Measurements from ENCODE around the gene HOXD3. TPM values are rescaled to one million over a fixed set of nuclear protein-coding genes. Genes with fewer than 3 reads are reported as not detected.

The HOXD3 gene
- total RNA-seq, 4 donors from 2014 or later: 1.8 to 2.7 (median 2.2) TPM

GRCh38 chr2:176186024-176186423, 28.9 kb downstream of the HOXD3 start:
- TF ChIP-seq POLR2AphosphoS5 (IDR thresholded peaks at IDR 0.05): no peak
- TF ChIP-seq POLR2A (IDR thresholded peaks at IDR 0.05): no peak
- no peak overlapping the region for H3K27ac ChIP-seq
- H3K4me3 ChIP-seq: no peak overlapping the region
- WGBS, 2 donors (ENCODE audit: low coverage in 1 of 2): 73% methylated on average over 2 of the region's 2 CpGs; no CpG with 5 or more reads in 1 of the 2 donors
- H3K36me3 ChIP-seq: no peaks in the 10 kb centered on the region
- ATAC-seq: no peak
- no peaks in the 10 kb centered on the region for H3K9me3 ChIP-seq
- peaks cover 98% of the 10 kb centered on the region for H3K27me3 ChIP-seq
- peaks cover 0 to 30% (median 13%) of the 10 kb centered on the region in 3 donors for H3K4me1 ChIP-seq

- 7 to 8% methylated on average over 5 to 13 of the region's 13 CpGs for WGBS, 2 donors (ENCODE audit: low coverage in 1 of 2)
- peaks cover 0 to 30% (median 13%) of the 10 kb centered on the region in 3 donors for H3K4me1 ChIP-seq
- H3K27me3 ChIP-seq: peaks cover 100% of the 10 kb centered on the region
- H3K36me3 ChIP-seq: no peaks in the 10 kb centered on the region
- TF ChIP-seq EP300 (IDR thresholded peaks at IDR 0.05) (no peak), CTCF (IDR thresholded peaks at IDR 0.05) (no peak), POLR2A (IDR thresholded peaks at IDR 0.05) (no peak), POLR2AphosphoS5 (IDR thresholded peaks at IDR 0.05) (no peak)
- peak overlapping the region; percentile 11 to 64 for H3K4me3 ChIP-seq
- peak overlapping the region in 2 of 4 donors; percentile 14 to 68 for H3K27ac ChIP-seq
- no peaks in the 10 kb centered on the region for H3K9me3 ChIP-seq
- no peak for ATAC-seq
Observed at GRCh38 chr2:176187200-176187898, 30.2 kb downstream of the HOXD3 start.

GRCh38 chr2:176187899-176188773, 31.0 kb downstream of the HOXD3 start, which contains the start of gene HOXD1:
Gene HOXD1, plus strand, starts transcription at chr2:176188668. Its CDS starts 134 bp downstream, at chr2:176188802.
- 1% methylated on average over 9 to 19 of the region's 68 CpGs for WGBS, 2 donors (ENCODE audit: low coverage in 1 of 2)
- no peaks in the 10 kb centered on the region for H3K36me3 ChIP-seq
- H3K27me3 ChIP-seq: peaks cover 100% of the 10 kb centered on the region
- H3K27ac ChIP-seq: peak within 1 kb of the TSS in 3 of 4 donors; percentile 14 to 68 (median 28)
- no peak for TF ChIP-seq EP300 (IDR thresholded peaks at IDR 0.05)
- no peak for TF ChIP-seq POLR2A (IDR thresholded peaks at IDR 0.05)
- no peak for TF ChIP-seq CTCF (IDR thresholded peaks at IDR 0.05)
- no peak for TF ChIP-seq POLR2AphosphoS5 (IDR thresholded peaks at IDR 0.05)
- H3K4me1 ChIP-seq: peaks cover 0 to 30% (median 13%) of the 10 kb centered on the region in 3 donors
- peak; percentile 56 for ATAC-seq
- H3K9me3 ChIP-seq: no peaks in the 10 kb centered on the region
- H3K4me3 ChIP-seq: peak within 1 kb of the TSS; percentile 11 to 64

- ATAC-seq: peak; percentile 34
- Histone ChIP-seq H3K4me1 (peaks cover 0 to 30% (median 13%) of the 10 kb centered on the region in 3 donors), H3K9me3 (no peaks in the 10 kb centered on the region), H3K4me3 (peak overlapping the region; percentile 11 to 64), H3K27ac (peak overlapping the region in 2 of 4 donors; percentile 14 to 68), H3K27me3 (peaks cover 99% of the 10 kb centered on the region), H3K36me3 (no peaks in the 10 kb centered on the region)
- WGBS, 2 donors (ENCODE audit: low coverage in 1 of 2): 12% methylated on average over 5 of the region's 98 CpGs; no CpG with 5 or more reads in 1 of the 2 donors
- peak in 1 of 2 donors; percentile 7 for TF ChIP-seq POLR2A (IDR thresholded peaks at IDR 0.05)
- TF ChIP-seq POLR2AphosphoS5 (IDR thresholded peaks at IDR 0.05): no peak
Observed at GRCh38 chr2:176188774-176189680, 31.9 kb downstream of the HOXD3 start.

- TF ChIP-seq EP300 (IDR thresholded peaks at IDR 0.05) (no peak), CTCF (IDR thresholded peaks at IDR 0.05) (no peak), POLR2A (IDR thresholded peaks at IDR 0.05) (no peak), POLR2AphosphoS5 (IDR thresholded peaks at IDR 0.05) (no peak)
- WGBS, 2 donors (ENCODE audit: low coverage in 1 of 2): 13 to 16% methylated on average over 10 to 25 of the region's 28 CpGs
- Histone ChIP-seq H3K36me3 (no peaks in the 10 kb centered on the region), H3K4me1 (peaks cover 0 to 30% (median 13%) of the 10 kb centered on the region in 3 donors), H3K9me3 (no peaks in the 10 kb centered on the region), H3K27me3 (peaks cover 99% of the 10 kb centered on the region), H3K27ac (no peak overlapping the region), H3K4me3 (peak overlapping the region in 1 of 2 donors; percentile 64)
- no peak for ATAC-seq
Observed at GRCh38 chr2:176189681-176190641, 32.9 kb downstream of the HOXD3 start.

Measured in gastroesophageal sphincter (tissue), 4 donors.